Sigmoid colon (tissue), 7 donors: ENCODE measurements around the gene CCM2L. TPM values are rescaled to one million over a fixed set of nuclear protein-coding genes. Genes with fewer than 3 reads are reported as not detected.

ENCODE experiments used
- DNase-seq: peaks from one replicate; pipeline ENCODE4 v3.0.0-alpha.2; 2019
- H3K27ac ChIP-seq, 4 donors: fragments of 200-600 bp; sonication (generic); one replicate each; pipeline ENCODE4 v1.5.1; 2016 to 2019; ENCODE audit warnings: mild to moderate bottlenecking in 1 of 4
- H3K27me3 ChIP-seq, 3 donors: fragments of 200-600 bp; sonication (generic); one replicate each; pipeline ENCODE4 v1.5.1; 2019; ENCODE audit warnings: mild to moderate bottlenecking in 1 of 3
- H3K36me3 ChIP-seq, 4 donors: fragments of 200-600 bp; sonication (generic); one replicate each; pipeline ENCODE4 v1.5.1; 2016 to 2019
- H3K4me1 ChIP-seq, 4 donors: fragments of 200-600 bp; sonication (generic); one replicate each; pipeline ENCODE4 v1.5.1; 2017 to 2019
- H3K4me3 ChIP-seq, 4 donors: fragments of 200-600 bp; sonication (generic); one replicate each; pipeline ENCODE4 v1.5.1; 2017 to 2019; ENCODE audit warnings: mild to moderate bottlenecking in 2 of 4, moderate library complexity in 1 of 4
- H3K9me3 ChIP-seq, 4 donors: fragments of 200-600 bp in 3 of 4; sonication (generic) in 3 of 4; one replicate each; pipeline versions ENCODE4 v1.5.1 to v1.6.1; 2013 to 2019
- EP300 ChIP-seq, 4 donors: sonication (generic); formaldehyde crosslinking; IDR thresholded peaks; one replicate each; pipeline ENCODE4 v1.6.1; 2017; ENCODE audit warnings: antibody characterized with exemption in 4 of 4
- POLR2A ChIP-seq, 2 donors: fragments of 450-650 bp; IDR thresholded peaks; one replicate each; pipeline ENCODE4 v1.6.1; 2016; ENCODE audit warnings: antibody characterized with exemption in 2 of 2, mild to moderate bottlenecking in 2 of 2, moderate library complexity in 2 of 2
- POLR2AphosphoS5 ChIP-seq, 4 donors: sonication (generic); formaldehyde crosslinking; IDR thresholded peaks; one replicate each; pipeline ENCODE4 v1.6.1; 2017; ENCODE audit warnings: antibody characterized with exemption in 4 of 4
- WGBS, 2 donors: extraction: QIAGEN DNeasy Blood & Tissue Kit; methylation state at CpG; one replicate each; pipeline ENCODE4 v1.1.7; 2013; 5-methylcytosine and 5-hydroxymethylcytosine counted together
- intact Hi-C: fragments of 100-400 bp; cut with DNase I; formaldehyde crosslinking; loops from one replicate; pipeline ENCODE4 v1.15.1; 2023
- polyA plus RNA-seq, 3 donors: library from polyadenylated mRNA; stranded (reverse); fragments of 200-250 nt; gene quantifications; one replicate each; pipeline ENCODE4 v1.2.3, GENCODE V29; 2013
- total RNA-seq, 4 donors: library from RNA; depleted of rRNA; stranded (reverse); fragments of >200 nt; gene quantifications; one replicate each; pipeline ENCODE4 v1.1.0, GENCODE V29; 2016
- TF ChIP-seq, protein P1 (sequence below), 4 experiments: fragments of 450-650 bp in 3 of 4; fragments of 200-600 bp in 1 of 4; IDR thresholded peaks; one replicate each; pipeline ENCODE4 v1.5.1; 2016 to 2019; ENCODE audit warnings: antibody characterized with exemption in 4 of 4, mild to moderate bottlenecking in 3 of 4, moderate library complexity in 2 of 4
- donor health status: healthy with polysubstance abuse.
- donor health status: Bipolar disorder and iron deficiency.
- donor health status: healthy.

Gene CCM2L
- total and polyA plus RNA-seq, 7 donors, result 0.46 to 5.8 (median 2.5) TPM

DNA sequence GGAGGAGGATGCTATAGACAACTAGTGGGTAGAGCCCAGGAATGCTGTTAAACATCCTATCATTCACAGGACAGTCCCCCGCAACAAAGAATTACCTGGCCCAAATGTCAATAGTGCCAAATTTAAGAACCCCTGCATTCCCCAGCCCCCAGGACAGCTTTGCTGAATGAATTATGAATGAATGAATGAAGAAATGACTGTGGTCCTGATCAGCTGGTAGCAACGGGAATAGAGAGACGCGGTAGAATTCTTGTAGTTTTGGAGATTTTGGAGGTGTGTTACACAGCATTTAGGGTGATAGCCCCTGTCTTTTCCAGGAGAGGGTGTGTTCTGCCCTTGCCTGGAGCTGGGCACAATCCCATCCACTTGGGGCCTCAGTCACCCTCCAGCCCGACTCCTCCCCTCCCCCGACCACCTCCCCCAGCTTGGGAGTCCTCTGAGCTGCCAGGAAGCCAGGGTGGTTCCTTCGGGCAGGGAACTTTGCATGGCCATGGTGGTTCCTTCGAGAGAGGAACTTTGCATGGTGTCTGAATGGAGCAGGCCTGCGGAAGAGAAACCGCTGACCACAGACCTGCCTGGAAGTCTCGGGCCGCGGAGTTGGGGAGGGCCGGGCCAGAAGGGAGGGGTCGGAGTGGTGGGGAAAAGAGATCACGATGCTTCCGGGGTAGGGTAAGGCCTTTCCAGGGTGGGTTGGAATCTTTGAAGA, 40.8 kb downstream of the CCM2L start:
- peaks cover 0 to 14% (median 9%) of the 10 kb centered on the region in 4 donors for H3K4me1 ChIP-seq
- TF ChIP-seq POLR2A (IDR thresholded peaks at IDR 0.05) (no peak), EP300 (IDR thresholded peaks at IDR 0.05) (no peak), POLR2AphosphoS5 (IDR thresholded peaks at IDR 0.05) (no peak)
- TF ChIP-seq, protein P1, sequence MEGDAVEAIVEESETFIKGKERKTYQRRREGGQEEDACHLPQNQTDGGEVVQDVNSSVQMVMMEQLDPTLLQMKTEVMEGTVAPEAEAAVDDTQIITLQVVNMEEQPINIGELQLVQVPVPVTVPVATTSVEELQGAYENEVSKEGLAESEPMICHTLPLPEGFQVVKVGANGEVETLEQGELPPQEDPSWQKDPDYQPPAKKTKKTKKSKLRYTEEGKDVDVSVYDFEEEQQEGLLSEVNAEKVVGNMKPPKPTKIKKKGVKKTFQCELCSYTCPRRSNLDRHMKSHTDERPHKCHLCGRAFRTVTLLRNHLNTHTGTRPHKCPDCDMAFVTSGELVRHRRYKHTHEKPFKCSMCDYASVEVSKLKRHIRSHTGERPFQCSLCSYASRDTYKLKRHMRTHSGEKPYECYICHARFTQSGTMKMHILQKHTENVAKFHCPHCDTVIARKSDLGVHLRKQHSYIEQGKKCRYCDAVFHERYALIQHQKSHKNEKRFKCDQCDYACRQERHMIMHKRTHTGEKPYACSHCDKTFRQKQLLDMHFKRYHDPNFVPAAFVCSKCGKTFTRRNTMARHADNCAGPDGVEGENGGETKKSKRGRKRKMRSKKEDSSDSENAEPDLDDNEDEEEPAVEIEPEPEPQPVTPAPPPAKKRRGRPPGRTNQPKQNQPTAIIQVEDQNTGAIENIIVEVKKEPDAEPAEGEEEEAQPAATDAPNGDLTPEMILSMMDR (IDR thresholded peaks at IDR 0.05), result no peak
- WGBS, 2 donors, result 16 to 26% methylated on average over 17 of the region's 17 CpGs
- intact Hi-C loops, result loop anchor here (10.0 kb wide), 1 partner anchor 56 kb away; no protein-coding TSS in a partner anchor
- no peaks in the 10 kb centered on the region for H3K9me3 ChIP-seq
- H3K36me3 ChIP-seq, result no peaks in the 10 kb centered on the region
- peak overlapping the region in 1 of 4 donors; percentile 64 for H3K27ac ChIP-seq
- DNase-seq, result peak; percentile 72
- peak overlapping the region in 1 of 4 donors; percentile 46 for H3K4me3 ChIP-seq
- peaks cover 20 to 60% (median 49%) of the 10 kb centered on the region in 3 donors for H3K27me3 ChIP-seq

DNA sequence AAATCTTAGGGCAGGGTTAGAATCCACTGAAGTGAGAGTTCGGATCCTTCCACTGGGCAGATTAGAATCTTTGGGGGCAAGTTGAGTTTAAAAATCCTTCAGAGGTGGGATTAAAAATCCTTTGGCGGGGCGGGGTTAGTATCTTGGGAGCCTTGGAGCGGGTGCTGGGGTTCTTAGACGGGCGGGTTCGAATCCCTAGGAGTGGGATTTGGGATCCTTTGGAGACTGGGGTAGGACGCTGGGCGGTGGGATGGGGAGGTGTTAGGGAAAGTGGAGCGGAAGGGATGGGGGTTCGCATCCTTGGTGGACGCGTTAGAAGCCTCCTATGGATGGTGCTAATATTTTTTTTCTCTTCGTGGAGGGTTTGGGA, 41.5 kb downstream of the CCM2L start:
- Histone ChIP-seq H3K4me1 (peaks cover 0 to 14% (median 9%) of the 10 kb centered on the region in 4 donors), H3K9me3 (no peaks in the 10 kb centered on the region), H3K36me3 (no peaks in the 10 kb centered on the region), H3K4me3 (peak overlapping the region in 2 of 4 donors; percentile 31 to 46), H3K27me3 (peaks cover 20 to 64% (median 49%) of the 10 kb centered on the region in 3 donors), H3K27ac (peak overlapping the region in 3 of 4 donors; percentile 59 to 67 (median 64))
- TF ChIP-seq POLR2AphosphoS5 (IDR thresholded peaks at IDR 0.05) (no peak), POLR2A (IDR thresholded peaks at IDR 0.05) (no peak), EP300 (IDR thresholded peaks at IDR 0.05) (no peak)
- TF ChIP-seq, protein P1 (IDR thresholded peaks at IDR 0.05), result no peak
- intact Hi-C loops, result loop anchor here (10.0 kb wide), 1 partner anchor 57 kb away; no protein-coding TSS in a partner anchor
- WGBS, 2 donors, result 13 to 27% methylated on average over 14 of the region's 14 CpGs
- DNase-seq, result no peak

DNA sequence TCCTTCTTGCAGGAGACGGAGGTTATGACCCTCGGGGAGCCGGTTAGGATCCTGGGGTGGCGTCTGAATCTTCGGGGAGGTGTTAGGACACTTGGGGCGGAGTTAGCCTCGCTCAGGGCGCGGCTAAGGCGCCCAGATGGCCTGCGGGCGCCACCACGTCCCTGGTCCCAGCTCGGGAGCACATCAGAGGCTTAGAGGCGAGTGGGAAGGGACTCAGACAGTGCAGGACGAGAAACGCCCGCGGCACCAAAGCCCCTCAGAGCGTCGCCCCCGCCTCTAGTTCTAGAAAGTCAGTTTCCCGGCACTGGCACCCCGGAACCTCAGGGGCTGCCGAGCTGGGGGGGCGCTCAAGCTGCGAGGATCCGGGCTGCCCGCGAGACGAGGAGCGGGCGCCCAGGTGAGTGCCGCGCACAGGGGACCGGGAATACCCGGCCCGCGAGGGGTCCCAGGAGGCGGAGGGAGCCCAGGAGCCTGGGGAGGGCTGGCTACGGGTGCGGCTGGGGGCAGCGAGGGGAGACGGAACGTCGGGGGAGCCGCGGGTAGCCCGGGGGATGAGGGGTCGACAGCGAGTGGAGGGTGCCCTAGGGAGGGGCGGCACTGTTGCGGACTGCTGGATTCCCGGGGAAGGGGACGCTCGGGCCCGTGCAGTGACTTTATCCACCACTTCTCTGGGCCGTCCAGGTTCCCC, 42.0 kb downstream of the CCM2L start, which contains the start of gene HCK:
TSS of gene HCK (plus strand) at position 153 of the 688 bp plus-strand sequence.
- Histone ChIP-seq H3K36me3 (no peaks in the 10 kb centered on the region), H3K27ac (peak within 1 kb of the TSS; percentile 59 to 72 (median 66)), H3K4me3 (peak within 1 kb of the TSS in 3 of 4 donors; percentile 31 to 46 (median 31)), H3K9me3 (no peaks in the 10 kb centered on the region), H3K4me1 (peaks cover 0 to 14% (median 9%) of the 10 kb centered on the region in 4 donors), H3K27me3 (peaks cover 20 to 70% (median 49%) of the 10 kb centered on the region in 3 donors)
- 1 to 3% methylated on average over 58 of the region's 58 CpGs for WGBS, 2 donors
- intact Hi-C loops, result loop anchor here (10.0 kb wide), 1 partner anchor 57 kb away; no protein-coding TSS in a partner anchor
- TF ChIP-seq POLR2AphosphoS5 (IDR thresholded peaks at IDR 0.05), result peak in 2 of 4 donors; percentile 8 to 32
- no peak for TF ChIP-seq POLR2A (IDR thresholded peaks at IDR 0.05)
- DNase-seq, result no peak

DNA sequence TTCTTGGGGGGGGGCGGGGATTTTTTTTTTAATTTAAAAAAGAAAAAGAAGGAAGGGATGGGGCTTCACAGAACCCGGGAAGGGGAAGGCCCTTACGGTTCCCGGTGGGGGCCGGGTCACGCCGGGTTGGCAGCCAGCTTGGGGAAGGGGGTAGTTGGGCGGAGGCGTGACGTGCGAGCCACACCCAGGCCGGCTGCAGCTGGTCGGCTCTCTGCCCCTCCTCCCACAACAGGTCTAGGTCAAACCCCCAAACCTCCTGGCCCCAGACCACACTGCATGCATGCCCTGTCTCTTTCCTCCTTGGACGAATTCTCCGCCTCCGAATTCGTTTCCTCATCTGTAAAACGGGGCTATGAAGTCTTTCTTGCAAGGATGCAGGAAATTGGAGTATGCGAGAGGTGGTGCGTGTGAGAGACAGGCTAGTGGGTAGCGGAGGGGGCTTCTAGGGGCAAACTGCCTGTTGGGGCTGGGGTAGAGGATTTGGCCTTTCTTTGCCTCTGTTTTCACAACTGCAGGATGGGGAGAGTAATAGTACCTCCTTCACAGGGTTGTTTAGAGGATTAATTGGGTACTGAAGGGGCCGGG, 42.6 kb downstream of the CCM2L start:
- Histone ChIP-seq H3K27me3 (peaks cover 20 to 75% (median 49%) of the 10 kb centered on the region in 3 donors), H3K4me3 (peak overlapping the region in 2 of 4 donors; percentile 31 to 46), H3K9me3 (no peaks in the 10 kb centered on the region), H3K27ac (peak overlapping the region in 3 of 4 donors; percentile 24 to 72 (median 64)), H3K4me1 (peaks cover 0 to 14% (median 9%) of the 10 kb centered on the region in 4 donors), H3K36me3 (no peaks in the 10 kb centered on the region)
- peak; percentile 80 for DNase-seq
- intact Hi-C loops, result loop anchor here (10.0 kb wide), 1 partner anchor 58 kb away; no protein-coding TSS in a partner anchor
- TF ChIP-seq POLR2A (IDR thresholded peaks at IDR 0.05) (no peak), POLR2AphosphoS5 (IDR thresholded peaks at IDR 0.05) (peak in 1 of 4 donors; percentile 23)
- 13 to 15% methylated on average over 21 to 22 of the region's 22 CpGs for WGBS, 2 donors

DNA sequence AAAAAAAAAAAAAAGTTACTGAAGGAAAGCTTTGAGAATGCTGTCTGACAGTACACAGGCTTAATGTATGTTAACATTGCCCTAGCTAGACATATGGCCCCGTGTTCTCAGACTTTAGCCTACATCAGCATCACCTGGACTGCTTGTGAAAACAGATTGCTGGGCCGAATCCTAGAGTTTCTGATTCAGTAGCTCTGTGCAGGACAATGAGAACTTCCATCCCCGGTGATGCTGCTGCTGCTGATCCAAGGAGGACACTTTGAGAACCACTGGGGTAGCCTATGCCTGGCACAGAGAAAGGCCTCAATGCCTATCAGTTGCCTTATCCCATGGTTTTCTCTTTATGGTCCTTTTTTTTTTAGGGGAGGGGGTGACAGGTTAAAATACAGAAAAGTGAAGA, 43.4 kb downstream of the CCM2L start:
- Histone ChIP-seq H3K4me1 (peaks cover 0 to 14% (median 9%) of the 10 kb centered on the region in 4 donors), H3K27ac (no peak overlapping the region), H3K4me3 (no peak overlapping the region), H3K9me3 (no peaks in the 10 kb centered on the region), H3K36me3 (no peaks in the 10 kb centered on the region), H3K27me3 (peaks cover 20 to 81% (median 49%) of the 10 kb centered on the region in 3 donors)
- 60 to 80% methylated on average over 3 of the region's 3 CpGs for WGBS, 2 donors
- no peak for TF ChIP-seq POLR2AphosphoS5 (IDR thresholded peaks at IDR 0.05)
- no peak for TF ChIP-seq POLR2A (IDR thresholded peaks at IDR 0.05)
- TF ChIP-seq EP300 (IDR thresholded peaks at IDR 0.05), result no peak
- TF ChIP-seq, protein P1 (IDR thresholded peaks at IDR 0.05), result no peak
- DNase-seq, result no peak
- intact Hi-C loops, result loop anchor here (10.0 kb wide), 1 partner anchor 59 kb away; no protein-coding TSS in a partner anchor
